Spleen (tissue), 13 donors: Measurements from ENCODE around the gene FAM228B. TPM values are rescaled to one million over a fixed set of nuclear protein-coding genes. Genes with fewer than 3 reads are reported as not detected.
A peak's percentile ranks its signal among the peaks of the same experiment; 100 is the strongest.

ENCODE experiments used
- DNase-seq: peaks from one replicate; pipeline ENCODE4 v3.0.0-alpha.2; 2020
- H3K27ac ChIP-seq, 8 donors: fragments of 200-600 bp; sonication (generic) in 7 of 8; 1 replicate in 4 of 8; 2 replicates in 4 of 8; pipeline versions ENCODE4 v1.5.0 to v1.8.0; 2016 to 2021; ENCODE audit warnings: inconsistent platforms in 4 of 8, mild to moderate bottlenecking in 4 of 8, moderate library complexity in 1 of 8
- H3K27me3 ChIP-seq, 7 donors: fragments of 200-600 bp; sonication (generic) in 6 of 7; replicated peaks in 1 of 7; 1 replicate in 4 of 7; 2 replicates in 3 of 7; pipeline versions ENCODE4 v1.5.0 to v1.8.0; 2016 to 2021; ENCODE audit warnings: inconsistent platforms in 3 of 7, mild to moderate bottlenecking in 1 of 7
- H3K36me3 ChIP-seq, 6 donors: fragments of 200-600 bp; sonication (generic) in 5 of 6; 1 replicate in 4 of 6; 2 replicates in 2 of 6; pipeline versions ENCODE4 v1.5.0 to v1.8.0; 2016 to 2021; ENCODE audit warnings: inconsistent platforms in 2 of 6
- H3K4me1 ChIP-seq, 6 donors: fragments of 200-600 bp; sonication (generic) in 5 of 6; 1 replicate in 3 of 6; 2 replicates in 3 of 6; pipeline versions ENCODE4 v1.5.0 to v1.8.0; 2016 to 2021; ENCODE audit warnings: inconsistent platforms in 3 of 6
- H3K4me3 ChIP-seq, 8 donors: fragments of 200-600 bp; sonication (generic) in 7 of 8; 1 replicate in 4 of 8; 2 replicates in 4 of 8; pipeline versions ENCODE4 v1.5.0 to v1.8.0; 2016 to 2021; ENCODE audit warnings: inconsistent platforms in 4 of 8, mild to moderate bottlenecking in 4 of 8, moderate library complexity in 2 of 8
- H3K9me3 ChIP-seq, 8 donors: fragments of 200-600 bp; sonication (generic) in 7 of 8; 1 replicate in 4 of 8; 2 replicates in 4 of 8; pipeline versions ENCODE4 v1.5.0 to v1.8.0; 2016 to 2021; ENCODE audit warnings: inconsistent platforms in 4 of 8
- CTCF ChIP-seq, 11 experiments: fragments of 200-600 bp in 7 of 11; fragments of 450-650 bp in 4 of 11; sonication (generic) in 4 of 11; IDR thresholded peaks in 8 of 11; conservative IDR thresholded peaks in 3 of 11; 1 replicate in 7 of 11; 2 replicates in 4 of 11; pipeline versions ENCODE4 v1.4.0 to v1.8.0; 2016 to 2021; ENCODE audit warnings: antibody characterized with exemption in 11 of 11, inconsistent platforms in 4 of 11, mild to moderate bottlenecking in 1 of 11
- POLR2A ChIP-seq, 3 donors: fragments of 450-650 bp; IDR thresholded peaks; one replicate each; pipeline ENCODE4 v1.5.1; 2017; ENCODE audit warnings: antibody characterized with exemption in 3 of 3, mild to moderate bottlenecking in 1 of 3
- POLR2AphosphoS5 ChIP-seq, 3 donors: sonication (generic); formaldehyde crosslinking; IDR thresholded peaks; one replicate each; pipeline ENCODE4 v1.5.1; 2017; ENCODE audit warnings: antibody characterized with exemption in 3 of 3
- WGBS, 5 donors: extraction: QIAGEN DNeasy Blood & Tissue Kit in 3 of 5; methylation state at CpG; one replicate each; pipeline versions ENCODE4 v1.1.5 to v1.1.7; 2013 to 2018; 5-methylcytosine and 5-hydroxymethylcytosine counted together
- intact Hi-C: fragments of 100-400 bp; cut with DNase I; formaldehyde crosslinking; loops from one replicate; pipeline ENCODE4 v1.15.0; 2023; ENCODE audit warnings: low total_unique reads
- long read RNA-seq, 2 donors: transcript quantifications; one replicate each; lab custom pipeline, GENCODE V29; 2026
- polyA plus RNA-seq, 3 donors: library from polyadenylated mRNA; stranded (reverse); fragments of 200-250 nt; gene quantifications; one replicate each; pipeline ENCODE4 v1.2.1, GENCODE V29; 2013
- total RNA-seq, 7 donors: library from RNA; depleted of rRNA in 3 of 7; stranded (reverse); fragments of >200 nt in 3 of 7; fragmentation: NEBNext Ultra II Directional in 4 of 7; extraction: Animal tissue kit (Norgen Biotek cat#: 25700) in 4 of 7; gene quantifications; one replicate each; pipeline versions ENCODE4 v1.1.0 to v1.2.1, GENCODE V29; 2016 to 2021
- donor health status: healthy with polysubstance abuse.
- donor health status: DM: no; HTN: no; CAD: no; lungs with moderate emphysema.
- donor health status: DM: no; HTN: no; CAD: no.
- donor health status: Bipolar disorder and iron deficiency.
- donor health status: healthy.
- donor health status: DM: no; HTN: no; CAD: no.
- donor health status: DM: yes; HTN: yes; CAD: no.

The FAM228B gene
- total RNA-seq: 10 to 100 TPM; 18.7 to 37.7 (median 32.4) TPM
- 10 to 100 TPM; 12.8 to 26.5 (median 17.0) TPM for polyA plus RNA-seq
- long read RNA-seq, donor 1: 0 reads
- long read RNA-seq, donor 2, partial matches to known transcripts: 0 of 1 reads
- long read RNA-seq, donor 2, other reads (novel, unspliced or antisense): 0 of 1 reads

DNA sequence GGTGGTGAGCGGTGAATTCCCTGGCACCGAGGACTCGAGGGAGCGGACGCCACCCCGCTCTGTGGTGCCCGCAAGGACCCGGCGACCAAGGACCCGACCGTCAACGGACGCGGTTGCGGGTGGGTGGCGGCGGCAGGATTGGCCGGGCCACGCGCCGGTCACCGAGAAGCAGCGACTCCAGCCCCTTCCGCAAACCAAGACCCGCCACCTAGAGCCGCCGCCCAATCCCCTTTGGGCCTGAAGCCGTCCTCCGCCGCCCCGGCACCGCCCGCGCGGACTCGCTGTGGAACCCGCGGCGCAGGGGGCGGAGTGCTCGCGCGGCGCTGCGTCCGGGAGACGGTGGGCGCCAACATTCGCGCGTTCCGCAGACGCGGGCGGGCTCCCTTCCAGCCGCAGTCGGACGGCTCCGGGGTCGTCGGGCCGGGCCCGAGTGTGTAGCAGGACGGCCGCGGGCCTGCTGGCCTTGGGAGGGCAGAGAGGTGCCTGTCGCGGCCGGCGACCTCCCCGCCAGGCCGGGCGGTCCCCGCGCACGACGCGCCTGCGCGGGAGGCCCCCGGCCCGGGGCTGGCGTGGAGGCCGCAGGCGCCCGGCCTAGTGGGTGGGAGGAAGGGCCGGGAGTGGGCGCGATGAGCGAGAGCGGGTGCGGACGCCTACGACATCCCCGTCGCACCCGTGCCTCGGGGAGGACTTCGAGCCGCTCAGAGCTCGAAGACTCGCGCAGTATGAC is at the start of gene FAM228B, which contains the start of gene PFN4:
FAM228B (plus strand) TSS at position 275 of the 727 bp plus-strand sequence. CDS start 893 bp downstream, outside the sequence.
PFN4 (minus strand) TSS at position 140 of the 727 bp plus-strand sequence. CDS start 799 bp downstream, outside the sequence.
- TF ChIP-seq POLR2AphosphoS5 (IDR thresholded peaks at IDR 0.05) (peak; percentile 90 to 94 (median 90)), POLR2A (IDR thresholded peaks at IDR 0.05) (peak in 1 of 3 donors; percentile 27), CTCF (IDR thresholded peaks at IDR 0.05 in 8 of 11, conservative IDR thresholded peaks at IDR 0.05 in 3 of 11) (no peak)
- Histone ChIP-seq H3K27ac (peak within 1 kb of the TSS; percentile 58 to 93 (median 88)), H3K4me3 (peak within 1 kb of the TSS; percentile 63 to 84 (median 68)), H3K36me3 (no peaks in the 10 kb centered on the region), H3K9me3 (no peaks in the 10 kb centered on the region), H3K4me1 (peaks cover 4 to 27% (median 22%) of the 10 kb centered on the region in 6 donors), H3K27me3 (no peaks in the 10 kb centered on the region)
- WGBS, 5 donors: 0 to 1% (median 0%) methylated on average over 52 to 103 of the region's 103 CpGs
- intact Hi-C loops: no loop called here
- peak; percentile 96 for DNase-seq

- Histone ChIP-seq H3K27ac (no peak overlapping the region), H3K4me3 (no peak overlapping the region), H3K27me3 (no peaks in the 10 kb centered on the region), H3K4me1 (peaks cover 11 to 71% (median 37%) of the 10 kb centered on the region in 6 donors), H3K9me3 (no peaks in the 10 kb centered on the region), H3K36me3 (peaks cover 0 to 58% (median 36%) of the 10 kb centered on the region in 6 donors)
- no peak for DNase-seq
- WGBS, 5 donors: 81 to 90% (median 85%) methylated on average over 6 of the region's 6 CpGs
- intact Hi-C loops: no loop called here
- TF ChIP-seq POLR2A (IDR thresholded peaks at IDR 0.05) (no peak), POLR2AphosphoS5 (IDR thresholded peaks at IDR 0.05) (no peak), CTCF (IDR thresholded peaks at IDR 0.05 in 8 of 11, conservative IDR thresholded peaks at IDR 0.05 in 3 of 11) (no peak)
These were observed 49.5 kb upstream of the FAM228B start for GRCh38 chr2:24073816-24074215.

DNA sequence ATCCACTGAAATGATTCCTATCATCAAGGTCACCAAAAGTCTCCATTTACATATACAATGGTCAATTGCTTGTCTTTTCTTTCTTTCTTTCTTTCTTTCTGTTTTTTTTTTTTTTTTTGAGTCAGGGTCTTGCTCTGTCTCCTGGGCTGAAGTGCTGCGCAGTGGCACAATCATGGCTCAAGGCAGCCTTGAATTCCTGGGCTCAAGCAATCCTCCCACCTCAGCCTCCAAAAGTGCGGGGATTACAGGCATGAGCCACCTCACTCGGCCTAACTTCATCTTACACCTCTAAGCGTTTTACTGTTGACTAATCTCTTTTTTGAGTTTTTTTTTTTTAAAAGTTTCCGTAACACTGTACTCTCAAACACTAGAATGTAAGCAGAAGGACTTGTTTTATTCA is 48.0 kb upstream of the FAM228B start:
- no peak for TF ChIP-seq POLR2A (IDR thresholded peaks at IDR 0.05)
- TF ChIP-seq CTCF (IDR thresholded peaks at IDR 0.05 in 8 of 11, conservative IDR thresholded peaks at IDR 0.05 in 3 of 11): no peak
- Histone ChIP-seq H3K27me3 (no peaks in the 10 kb centered on the region), H3K9me3 (no peaks in the 10 kb centered on the region), H3K4me3 (peak overlapping the region; percentile 54 to 86 (median 70)), H3K4me1 (peaks cover 11 to 60% (median 37%) of the 10 kb centered on the region in 6 donors), H3K36me3 (peaks cover 0 to 58% (median 28%) of the 10 kb centered on the region in 6 donors), H3K27ac (peak overlapping the region in 7 of 8 donors; percentile 90 to 98 (median 95))
- 67 to 74% (median 69%) methylated on average over 5 of the region's 5 CpGs for WGBS, 5 donors
- no peak for DNase-seq
- intact Hi-C loops: no loop called here
